HepG2 (cell line): ENCODE measurements around the gene GRB2. TPM values are rescaled to one million over a fixed set of nuclear protein-coding genes. Genes with fewer than 3 reads are reported as not detected.

Experiments used
- ADNP ChIP-seq: sonication (generic); formaldehyde crosslinking; IDR thresholded peaks from 2 replicates; pipeline ENCODE4 v1.4.0; 2020; ENCODE audit warnings: missing genetic modification reagents
- E2F1 ChIP-seq: sonication (generic); formaldehyde crosslinking; IDR thresholded peaks from 2 replicates; pipeline ENCODE4 v1.5.0; 2020; ENCODE audit warnings: missing genetic modification reagents
- GFI1 ChIP-seq: sonication (generic); formaldehyde crosslinking; IDR thresholded peaks from 2 replicates; pipeline ENCODE4 v1.5.0; 2020; ENCODE audit warnings: missing genetic modification reagents, mild to moderate bottlenecking, borderline replicate concordance
- HOXA3 ChIP-seq: sonication (generic); formaldehyde crosslinking; IDR thresholded peaks from 2 replicates; pipeline ENCODE4 v1.5.0; 2020; ENCODE audit warnings: missing genetic modification reagents
- ISL2 ChIP-seq: sonication (generic); formaldehyde crosslinking; IDR thresholded peaks from 2 replicates; pipeline ENCODE4 v1.5.0; 2020; ENCODE audit warnings: missing genetic modification reagents
- KDM4B ChIP-seq: sonication (generic); formaldehyde crosslinking; IDR thresholded peaks from 2 replicates; pipeline ENCODE4 v1.4.0; 2020; ENCODE audit warnings: missing genetic modification reagents
- MYNN ChIP-seq: sonication (generic); formaldehyde crosslinking; IDR thresholded peaks from 2 replicates; pipeline ENCODE4 v1.4.0; 2020; ENCODE audit warnings: mild to moderate bottlenecking, low read depth, missing genetic modification reagents
- RFXANK ChIP-seq: IDR thresholded peaks from 2 replicates; pipeline ENCODE4 v1.6.1; 2016
- TCF7L2 ChIP-seq: IDR thresholded peaks from 2 replicates; pipeline ENCODE4 v1.6.1; 2011; ENCODE audit warnings: mild to moderate bottlenecking, low read depth, low read length, moderate library complexity
- THAP8 ChIP-seq: sonication (generic); formaldehyde crosslinking; IDR thresholded peaks from 2 replicates; pipeline ENCODE4 v1.5.1; 2020; ENCODE audit warnings: missing genetic modification reagents, mild to moderate bottlenecking, borderline replicate concordance
- WIZ ChIP-seq: sonication (generic); formaldehyde crosslinking; IDR thresholded peaks from 2 replicates; pipeline ENCODE4 v1.5.1; 2020; ENCODE audit warnings: mild to moderate bottlenecking, missing genetic modification reagents
- YEATS4 ChIP-seq: sonication (generic); formaldehyde crosslinking; IDR thresholded peaks from 2 replicates; pipeline ENCODE4 v1.4.0; 2020; ENCODE audit warnings: missing genetic modification reagents, borderline replicate concordance
- ZBTB3 ChIP-seq: sonication (generic); formaldehyde crosslinking; IDR thresholded peaks from 2 replicates; pipeline ENCODE4 v1.4.0; 2020; ENCODE audit warnings: low read depth, mild to moderate bottlenecking, moderate library complexity, missing genetic modification reagents, borderline replicate concordance
- ZFP90 ChIP-seq: sonication (generic); formaldehyde crosslinking; IDR thresholded peaks from 2 replicates; pipeline ENCODE4 v1.8.0; 2022; ENCODE audit warnings: missing genetic modification reagents, mild to moderate bottlenecking, inconsistent platforms, borderline replicate concordance
- ZNF142 ChIP-seq: sonication (generic); formaldehyde crosslinking; IDR thresholded peaks from 2 replicates; pipeline ENCODE4 v1.4.0; 2020; ENCODE audit warnings: missing genetic modification reagents
- ZNF605 ChIP-seq: sonication (generic); formaldehyde crosslinking; IDR thresholded peaks from 2 replicates; pipeline ENCODE4 v1.8.0; 2022; ENCODE audit warnings: mild to moderate bottlenecking, missing genetic modification reagents
- ZNF691 ChIP-seq: sonication (generic); formaldehyde crosslinking; IDR thresholded peaks from 2 replicates; pipeline ENCODE4 v1.4.0; 2020; ENCODE audit warnings: missing genetic modification reagents, low read depth, mild to moderate bottlenecking, borderline replicate concordance
- ZNF891 ChIP-seq: sonication (generic); formaldehyde crosslinking; IDR thresholded peaks from 2 replicates; pipeline ENCODE4 v1.5.0; 2020; ENCODE audit warnings: mild to moderate bottlenecking, missing genetic modification reagents
- polyA plus RNA-seq, 8 experiments: library from polyadenylated mRNA; depleted of rRNA in 3 of 8; stranded (reverse) in 7 of 8; unstranded in 1 of 8; fragments of >200 nt; fragmentation: Illumina TruSeq in 4 of 8; extraction: Trizol in 4 of 8; gene quantifications; 2 replicates each; pipeline versions ENCODE4 v1.2.1 to v1.2.3, GENCODE V29; 2011 to 2016; ENCODE audit warnings: low read depth in 4 of 8, missing spikeins in 1 of 8, mixed read lengths in 1 of 8; ENCODE audit not compliant: insufficient read depth in 1 of 8
- total RNA-seq, 5 experiments: library from RNA; depleted of rRNA; stranded (reverse); fragments of >200 nt; fragmentation: Illumina TruSeq; extraction: Trizol; gene quantifications; 2 replicates each; pipeline ENCODE4 v1.2.3, GENCODE V29; 2016; ENCODE audit warnings: low read depth in 1 of 5

The GRB2 gene
- total and polyA plus RNA-seq, 2 of the 13 experiments (the other 11 are each of a cell fraction or from before 2014, with no cell fraction given), result 84.6 to 92.3 TPM

- 0 out of 2 replicates have a peak, but pooled peaks have one; percentile 44 for TF ChIP-seq KDM4B (CRISPR knock-in tag)
- peak; percentile 50; the same call in 1 of the 2 replicates for TF ChIP-seq ISL2 (CRISPR knock-in tag)
- TF ChIP-seq ZNF891 (CRISPR knock-in tag), result 0 out of 2 replicates have a peak, but pooled peaks have one; percentile 16
- no peak for TF ChIP-seq TCF7L2
- TF ChIP-seq MYNN (CRISPR knock-in tag), result no peak
- TF ChIP-seq RFXANK (CRISPR knock-in tag), result no peak
- peak; percentile 64; the same call in 1 of the 2 replicates for TF ChIP-seq WIZ
- peak; percentile 89 for TF ChIP-seq HOXA3
- 0 out of 2 replicates have a peak, but pooled peaks have one; percentile 9 for TF ChIP-seq ZNF605 (CRISPR knock-in tag)
- TF ChIP-seq THAP8 (CRISPR knock-in tag), result peak; percentile 56; the same call in 1 of the 2 replicates
- TF ChIP-seq GFI1 (CRISPR knock-in tag), result peak; percentile 86
- TF ChIP-seq ZFP90 (CRISPR knock-in tag), result no peak; the same call in none of the 2 replicates
- peak; percentile 86 for TF ChIP-seq ZNF691
- no peak for TF ChIP-seq ZNF142 (CRISPR knock-in tag)
- 0 out of 2 replicates have a peak, but pooled peaks have one; percentile 43 for TF ChIP-seq ADNP
- no peak for TF ChIP-seq E2F1 (CRISPR knock-in tag)
- TF ChIP-seq YEATS4, result peak; percentile 87; the same call in 1 of the 2 replicates
- TF ChIP-seq ZBTB3, result peak; percentile 40; the same call in 1 of the 2 replicates
These were observed 96.5 kb downstream of the GRB2 start (continued) for GRCh38 chr17:75308732-75309629.
